HPDE6-E6E7 (cell line): ENCODE data around the gene RASL10B.
"Not testable (repeated sequence)": the region's sequence is repeated elsewhere in the genome, so short reads cannot be mapped to it uniquely, and the experiment has no call there.

Experiments
- DNase-seq: peaks from one replicate; pipeline ENCODE4 v3.0.0; 2011; ENCODE audit warnings: missing footprints; ENCODE audit errors: extremely low spot score

RASL10B gene

GRCh38 chr17:35742896-35743477 lies 11.5 kb downstream of the RASL10B start:
- no peak for DNase-seq

GRCh38 chr17:35743626-35744328 lies 12.3 kb downstream of the RASL10B start:
- no peak for DNase-seq

GRCh38 chr17:35744830-35745229 lies 13.4 kb downstream of the RASL10B start:
- DNase-seq, result no peak

GRCh38 chr17:35745246-35745645 lies 13.8 kb downstream of the RASL10B start:
- no peak for DNase-seq

GRCh38 chr17:35745749-35746320 lies 14.4 kb downstream of the RASL10B start:
- DNase-seq, result no peak

DNA sequence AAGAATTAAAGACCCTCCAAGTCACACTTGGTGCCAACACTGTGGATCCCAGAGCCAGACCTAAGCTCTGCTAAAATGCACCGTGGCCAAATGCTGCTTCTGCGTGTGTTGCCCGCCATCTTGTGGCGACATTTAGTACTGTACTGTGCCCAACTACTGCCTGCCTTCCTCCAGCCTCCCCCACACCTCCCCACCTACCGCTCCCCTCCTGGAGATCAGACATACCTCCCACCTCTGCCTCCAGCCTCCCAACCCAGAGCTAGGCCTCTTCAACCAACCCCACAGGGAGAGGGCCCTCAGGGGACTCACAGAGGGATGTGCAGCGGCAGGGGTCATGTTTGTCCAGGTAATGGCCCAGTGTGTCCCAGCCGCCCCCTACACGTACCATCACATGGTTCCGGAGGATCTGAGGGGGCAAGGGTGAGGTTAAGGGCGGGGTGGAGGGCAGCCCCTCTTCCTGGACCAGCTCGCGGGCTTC lies 16.1 kb downstream of the RASL10B start:
- peak; percentile 67 for DNase-seq

- peak; percentile 44 for DNase-seq
These were observed 17.0 kb downstream of the RASL10B start for GRCh38 chr17:35748341-35748841.

GRCh38 chr17:35748979-35749378 lies 17.5 kb downstream of the RASL10B start:
- no peak for DNase-seq

DNA sequence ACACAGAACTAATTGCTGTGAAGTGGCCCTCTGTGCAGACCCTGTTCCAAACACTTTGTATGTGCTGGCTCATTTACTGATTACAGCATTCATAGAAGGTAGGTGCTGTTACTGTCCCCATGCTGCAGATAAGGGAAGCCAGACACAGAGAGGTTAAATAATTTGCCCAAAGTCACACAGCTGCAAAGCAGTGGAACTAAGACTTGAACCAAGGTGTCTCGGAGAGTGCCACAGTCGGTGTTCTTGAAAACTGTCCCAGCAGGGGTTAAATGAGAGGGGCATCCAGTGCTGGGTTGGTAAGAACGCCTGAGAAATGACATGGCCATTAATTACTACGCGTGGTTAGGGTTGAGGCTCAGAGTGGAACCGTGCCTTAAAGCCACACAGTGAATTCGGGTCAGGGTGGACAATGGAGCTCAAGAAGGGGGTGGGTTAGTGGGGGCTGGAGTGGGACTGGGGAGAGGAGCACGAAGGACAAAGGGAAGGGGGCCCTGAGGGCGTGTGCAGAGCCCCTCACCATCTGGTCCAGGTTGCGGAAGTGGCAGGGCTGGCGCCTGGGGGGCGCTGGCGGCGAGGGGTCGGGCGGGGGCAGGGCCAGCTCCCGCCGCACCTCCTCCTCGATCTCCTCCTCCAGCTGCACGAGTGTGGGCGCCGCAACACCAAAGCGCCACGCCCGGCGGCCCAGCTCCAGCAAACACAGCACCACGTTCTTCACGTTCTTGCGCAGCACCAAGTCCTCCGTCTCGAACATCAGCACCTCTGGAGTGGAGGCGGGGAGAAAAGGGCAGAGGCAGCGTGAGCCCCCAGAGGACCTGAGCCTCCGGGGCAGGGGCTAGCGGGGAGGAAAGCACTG lies 18.3 kb downstream of the RASL10B start:
- DNase-seq, result no peak

DNA sequence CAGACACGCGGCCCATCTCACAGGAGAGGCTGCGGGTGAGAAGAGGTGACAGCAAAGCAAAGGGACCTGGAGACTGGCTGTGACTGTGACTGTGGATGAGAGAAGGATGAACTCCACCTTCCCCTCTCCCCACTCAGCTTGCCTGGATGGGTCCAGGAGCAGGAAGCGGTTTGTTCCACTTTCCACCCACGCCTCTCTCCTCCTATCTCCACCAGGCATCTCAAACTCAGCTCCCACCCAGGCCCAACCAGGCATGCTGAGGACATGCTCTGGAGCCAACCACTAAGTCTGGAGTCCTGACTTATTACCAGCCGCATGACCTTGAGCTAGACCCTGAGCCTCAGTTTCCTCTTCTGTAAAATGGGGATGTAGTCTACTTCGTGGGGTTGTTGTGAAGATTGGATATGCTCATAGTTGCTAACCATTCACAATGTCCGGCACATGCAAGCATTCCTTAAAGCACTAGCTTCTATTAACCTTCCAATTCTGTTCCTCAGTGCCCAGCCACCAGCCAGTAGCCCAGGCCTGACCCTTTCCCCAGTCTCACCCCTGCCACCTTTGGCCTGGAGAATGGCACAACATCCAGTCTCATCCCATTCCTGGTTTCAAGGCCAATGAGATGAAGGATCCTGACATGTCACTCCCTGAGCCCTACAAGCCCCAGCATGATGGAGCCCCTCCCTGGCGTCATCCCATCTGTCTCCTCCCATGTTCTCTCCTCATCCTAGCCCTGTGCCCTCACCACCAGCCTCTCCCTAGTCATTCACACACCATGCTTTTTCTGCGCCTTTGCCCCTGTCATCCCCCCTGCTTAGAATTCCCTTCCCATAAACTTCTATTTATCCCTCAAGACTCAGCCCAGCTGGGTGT lies 19.3 kb downstream of the RASL10B start:
- peak; percentile 41 for DNase-seq

DNA sequence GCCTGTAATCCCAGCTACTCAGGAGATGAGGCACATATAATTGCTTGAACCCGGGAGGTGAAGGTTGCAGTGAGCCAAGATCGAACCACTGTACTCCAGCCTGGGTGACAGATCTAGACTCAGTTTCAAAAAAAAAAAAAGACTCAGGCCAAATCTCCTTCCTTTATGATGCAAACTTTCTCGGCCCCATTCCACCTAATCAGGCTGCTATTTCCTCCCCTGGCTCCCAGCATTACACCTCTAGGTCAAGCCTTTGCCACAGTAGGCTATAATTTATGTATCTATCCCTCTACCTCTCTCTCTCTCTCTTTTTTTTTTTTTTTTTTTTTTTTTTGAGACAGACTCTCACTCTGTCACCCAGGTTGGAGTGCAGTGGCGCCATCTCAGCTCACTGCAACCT lies 20.1 kb downstream of the RASL10B start:
- DNase-seq, result not testable (repeated sequence)

DNA sequence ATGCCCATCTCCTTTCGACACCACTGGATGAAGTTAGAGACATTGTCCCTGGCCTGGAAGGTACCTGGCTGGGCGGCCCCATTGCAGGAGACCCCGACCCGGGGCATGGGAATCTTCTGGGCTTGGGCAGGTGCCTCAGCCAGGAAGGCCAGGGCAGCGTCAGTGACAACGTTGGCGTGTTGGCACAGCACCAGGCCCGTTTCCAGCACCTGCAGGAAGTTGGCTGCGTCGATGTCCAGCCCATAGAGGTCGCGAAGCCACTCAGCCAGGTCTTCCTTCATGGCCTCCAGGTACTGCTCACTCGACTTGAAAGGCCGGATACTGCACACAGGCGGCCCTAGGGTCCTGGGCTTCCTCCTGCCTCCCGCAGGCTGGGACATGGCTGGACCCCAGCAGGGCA lies 21.0 kb downstream of the RASL10B start:
- DNase-seq, result no peak

DNA sequence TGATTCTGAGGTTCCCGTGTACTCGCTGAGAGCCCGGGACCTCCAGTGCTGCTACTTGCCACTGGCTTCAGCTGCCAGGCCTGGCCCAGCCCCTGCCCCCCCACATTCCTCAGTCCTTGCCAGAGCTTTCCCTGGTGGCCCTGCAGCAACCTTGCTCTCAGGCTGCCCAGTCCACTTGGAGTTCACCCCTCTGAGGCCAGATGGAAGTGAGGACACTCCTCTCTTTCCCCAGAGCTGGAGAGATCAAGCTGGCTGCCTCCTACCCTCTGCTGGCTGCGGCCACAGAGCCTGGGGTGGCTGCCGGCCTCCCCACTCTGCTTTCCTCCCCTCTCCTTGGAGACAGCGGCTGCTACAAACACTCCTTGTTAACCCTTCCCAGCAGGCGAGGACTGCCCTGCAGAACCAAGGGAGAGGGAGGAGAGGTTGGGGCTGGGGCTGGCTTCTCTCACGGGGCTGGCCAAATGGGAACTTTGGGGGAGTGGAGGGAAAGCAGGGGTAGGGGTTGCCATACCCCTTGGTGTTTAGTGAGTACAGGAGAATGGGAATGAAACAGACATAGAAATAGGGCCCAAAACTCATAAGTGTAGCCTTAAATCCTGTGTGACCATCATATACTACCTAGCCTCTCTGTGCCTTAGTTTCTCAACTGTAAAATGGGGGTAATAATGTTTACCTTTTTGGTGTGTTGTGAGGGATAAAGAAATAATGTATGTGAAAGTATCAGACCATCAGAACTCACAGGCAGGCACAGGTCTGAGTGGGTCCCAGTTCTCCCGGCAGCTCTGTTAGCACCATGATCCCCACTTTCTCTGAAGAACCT lies 21.7 kb downstream of the RASL10B start, which contains the start of gene GAS2L2:
TSS of gene GAS2L2 (minus strand) at position 295 of the 820 bp plus-strand sequence. CDS start 389 bp downstream, outside the sequence.
- DNase-seq, result no peak

GRCh38 chr17:35757243-35757642 lies 25.8 kb downstream of the RASL10B start:
- no peak for DNase-seq

DNA sequence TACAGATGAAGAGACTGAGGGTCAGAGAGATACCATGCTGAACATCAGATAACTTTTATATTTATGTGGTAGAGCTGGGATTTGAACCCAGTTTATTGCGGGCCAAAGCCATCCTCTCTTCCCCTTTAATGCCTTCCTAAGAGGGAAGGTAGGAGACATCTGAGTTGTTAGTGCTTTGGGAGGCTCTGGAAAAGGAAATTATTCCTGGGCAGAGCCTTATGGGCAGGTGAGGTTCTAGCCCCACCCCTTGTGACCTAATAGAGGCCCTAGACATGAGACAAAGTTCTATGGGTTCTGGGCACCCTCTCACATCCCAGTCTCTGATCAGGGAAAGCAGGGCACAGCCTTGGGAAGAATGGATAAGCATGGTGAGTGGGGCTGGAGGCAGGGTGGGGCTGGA lies 29.1 kb downstream of the RASL10B start, which contains the start of gene C17orf50:
TSS of gene C17orf50 (plus strand) at position 301 of the 400 bp plus-strand sequence. CDS start at position 356, 55 bp downstream.
- no peak for DNase-seq

GRCh38 chr17:35761601-35762000 lies 30.2 kb downstream of the RASL10B start:
- DNase-seq, result no peak

DNA sequence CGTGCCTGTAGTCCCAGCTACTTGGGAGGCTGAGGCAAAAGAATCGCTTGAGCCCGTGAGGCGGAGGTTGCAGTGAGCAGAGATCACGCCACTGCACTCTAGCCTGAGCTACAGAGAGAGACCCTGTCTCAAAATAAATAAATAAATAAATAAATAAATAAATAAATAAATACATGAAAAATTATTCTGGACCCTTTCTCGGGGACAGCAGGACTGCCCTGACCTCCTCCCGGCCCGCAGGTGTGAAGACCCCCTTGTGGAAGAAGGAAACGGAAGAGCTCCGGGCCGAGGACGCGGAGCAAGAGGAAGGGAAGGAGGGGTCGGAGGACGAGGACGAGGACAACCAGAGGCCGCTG lies 32.3 kb downstream of the RASL10B start:
- DNase-seq, result no peak

- DNase-seq, result peak; percentile 81
These were observed 32.9 kb downstream of the RASL10B start for GRCh38 chr17:35764123-35764991.
